ENCODE results near the gene BICDL1. TPM values are rescaled to one million over a fixed set of nuclear protein-coding genes. Genes with fewer than 3 reads are reported as not detected.

The BICDL1 gene
- total RNA-seq, 1 experiment from 2014 or later = 18.2 TPM

- no peaks in the 10 kb centered on the region for H3K9me2 ChIP-seq (ENCODE audit: insufficient read depth)
- H3K27me3 ChIP-seq (ENCODE audit: insufficient read depth, low read length) = no peaks in the 10 kb centered on the region
- no peak overlapping the region for H3K27ac ChIP-seq (ENCODE audit: low read depth, low read length)
- ChIA-PET POLR2A (no interaction called here), CTCF (interaction anchor here (1.2 kb wide), 1 partner anchor 58 kb away, joined by 3 read pairs; no protein-coding TSS in a partner anchor), RAD21 (ENCODE audit: low non-redundant PET in 1 of 2, low total read pairs in 2 of 2, uncharacterized antibody in 2 of 2, unreplicated experiment in 2 of 2) (no interaction called here)
- ATAC-seq = no peak
- no peaks in the 10 kb centered on the region for H3K9me3 ChIP-seq (ENCODE audit: control insufficient read depth in 1 of 2, insufficient read depth in 1 of 2, low read depth in 1 of 2, low read length in 2 of 2)
- H2AFZ ChIP-seq (ENCODE audit: low read depth, low read length, poor library complexity, severe bottlenecking) = no peak overlapping the region
- H4K20me1 ChIP-seq (ENCODE audit: insufficient read depth) = no peaks in the 10 kb centered on the region
- intact Hi-C loops (cut with micrococcal nuclease) = no loop called here
- H3K4me2 ChIP-seq (ENCODE audit: low read length) = no peak overlapping the region
- H3K36me3 ChIP-seq (ENCODE audit: control insufficient read depth in 1 of 2, insufficient read depth in 2 of 2, low read length in 2 of 2) = no peaks in the 10 kb centered on the region
- DNase-seq (ENCODE audit: low read depth, low spot score) = no peak
- no TSS peak for BruUV-seq (replicated peaks)
- no peak for TF ChIP-seq CBX3 (IDR thresholded peaks at IDR 0.05; ENCODE audit: low read depth)
- TF ChIP-seq SP1 (IDR thresholded peaks at IDR 0.05; ENCODE audit: low read depth) = no peak
- TF ChIP-seq ZNF274 (IDR thresholded peaks at IDR 0.05; ENCODE audit: low read depth, low read length) = no peak
- TF ChIP-seq CEBPB (IDR thresholded peaks at IDR 0.05; ENCODE audit: low read depth) = no peak
- no peak for TF ChIP-seq TCF7L2 (IDR thresholded peaks at IDR 0.05; ENCODE audit: borderline replicate concordance, extremely low read depth, insufficient read depth, insufficient read length)
- no peak for TF ChIP-seq POLR2AphosphoS5 (IDR thresholded peaks at IDR 0.05; ENCODE audit: low read depth, low read length)
- TF ChIP-seq POLR2A (IDR thresholded peaks at IDR 0.05; ENCODE audit: borderline replicate concordance, extremely low read depth, insufficient read depth, insufficient read length) = no peak
- no peak for TF ChIP-seq ZFX (IDR thresholded peaks at IDR 0.05)
- no peak for TF ChIP-seq EZH2 (IDR thresholded peaks at IDR 0.05)
- TF ChIP-seq MAX (IDR thresholded peaks at IDR 0.05) = no peak
- TF ChIP-seq ELF1 (IDR thresholded peaks at IDR 0.05; ENCODE audit: borderline replicate concordance, low read depth) = no peak
- TF ChIP-seq EGR1 (IDR thresholded peaks at IDR 0.05; ENCODE audit: low read depth) = no peak
- no peak overlapping the region for H3K4me3 ChIP-seq (replicated peaks in 1 of 2; ENCODE audit: low read depth in 1 of 2, low read length in 2 of 2)
- H3K4me1 ChIP-seq (ENCODE audit: control insufficient read depth in 1 of 2, insufficient read depth in 2 of 2, low read length in 2 of 2) = no peaks in the 10 kb centered on the region
- H3K9ac ChIP-seq (ENCODE audit: low read length) = no peak overlapping the region
- H3K79me2 ChIP-seq (ENCODE audit: insufficient read depth, low read length) = no peaks in the 10 kb centered on the region
Measured at GRCh38 chr12:119998471-119999245, 9.6 kb downstream of the BICDL1 start.
